ENCODE data around the gene POLR2J.
"Not testable (repeated sequence)": the region's sequence is repeated elsewhere in the genome, so short reads cannot be mapped to it uniquely, and the experiment has no call there.

POLR2J gene

DNA sequence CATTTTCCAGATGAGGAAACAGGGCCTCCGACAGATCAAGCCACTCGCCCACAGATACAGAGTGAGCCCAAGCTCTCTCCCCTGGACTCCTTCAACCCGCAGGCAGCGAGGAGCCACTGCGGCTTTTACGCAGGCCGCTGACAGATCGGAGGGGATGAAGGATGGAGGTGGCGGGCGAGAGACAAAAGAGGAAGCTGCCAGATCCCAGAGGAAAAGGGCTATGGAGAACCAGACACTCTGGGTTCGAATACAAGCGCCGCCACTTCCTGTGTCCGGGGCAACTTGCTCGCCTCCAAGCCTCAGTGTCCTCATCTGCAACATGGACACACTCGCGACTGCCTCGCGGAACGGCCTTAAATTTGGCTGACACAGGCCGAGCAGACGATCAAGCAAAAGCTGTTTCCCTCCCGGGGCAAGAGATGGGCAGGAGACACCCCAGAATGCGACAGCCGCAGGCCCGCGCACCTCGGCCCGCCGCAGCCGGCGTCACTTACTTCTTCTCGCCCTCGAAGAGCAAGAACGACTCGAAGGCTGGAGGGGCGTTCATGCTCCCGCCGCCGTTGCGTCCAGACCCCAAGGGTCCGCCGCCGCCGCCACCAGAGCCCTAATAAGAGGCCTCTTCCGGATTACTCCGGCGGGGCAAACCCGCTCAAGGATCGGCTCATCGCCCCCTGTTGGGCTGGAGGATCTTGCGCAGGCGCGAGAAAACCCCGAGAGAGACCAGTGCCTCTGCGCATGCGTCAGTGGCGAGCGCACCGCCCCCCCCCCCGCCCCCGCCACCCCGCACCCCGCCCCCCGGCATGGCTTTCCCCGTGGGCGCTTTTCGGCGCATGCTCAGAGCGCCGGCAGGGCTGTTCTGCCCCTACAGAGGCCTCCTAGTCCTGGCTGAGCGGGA is at the start of gene POLR2J:
Gene POLR2J, minus strand, starts transcription at position 609 of the 895 bp plus-strand sequence. Its CDS starts 62 bp downstream, at position 547.
- DNase-seq (ENCODE audit: low read depth in 1 of 2, low spot score in 1 of 2), result peak; percentile 81 to 83

GRCh38 chr7:102527822-102528793 is 49.4 kb upstream of the POLR2J start:
- not testable (repeated sequence) for DNase-seq (ENCODE audit: low read depth in 1 of 2, low spot score in 1 of 2)

DNA sequence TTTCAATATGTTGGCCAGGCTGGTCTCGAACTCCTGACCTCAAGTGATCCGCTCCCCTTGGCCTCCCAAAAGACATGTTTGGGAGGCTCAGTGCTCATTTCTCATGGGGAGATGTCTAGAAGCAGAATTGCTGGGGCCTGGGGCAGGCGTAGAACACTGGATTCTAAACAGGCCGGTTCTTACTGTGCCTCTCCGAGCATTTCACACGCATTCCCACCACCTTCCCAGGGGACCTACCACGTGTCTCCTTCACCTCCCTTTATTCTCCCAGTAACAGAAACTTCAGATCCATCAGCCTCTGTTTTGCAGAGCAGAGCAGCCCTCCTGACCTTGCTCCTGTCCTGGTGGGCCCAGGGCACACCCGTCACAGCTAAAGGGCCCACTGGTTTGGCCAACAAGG is 48.5 kb upstream of the POLR2J start:
- not testable (repeated sequence) for DNase-seq (ENCODE audit: low read depth in 1 of 2, low spot score in 1 of 2)

GRCh38 chr7:102524803-102525202 is 46.1 kb upstream of the POLR2J start:
- not testable (repeated sequence) for DNase-seq (ENCODE audit: low read depth in 1 of 2, low spot score in 1 of 2)

GRCh38 chr7:102520797-102521196 is 42.1 kb upstream of the POLR2J start:
- not testable (repeated sequence) for DNase-seq (ENCODE audit: low read depth in 1 of 2, low spot score in 1 of 2)

DNA sequence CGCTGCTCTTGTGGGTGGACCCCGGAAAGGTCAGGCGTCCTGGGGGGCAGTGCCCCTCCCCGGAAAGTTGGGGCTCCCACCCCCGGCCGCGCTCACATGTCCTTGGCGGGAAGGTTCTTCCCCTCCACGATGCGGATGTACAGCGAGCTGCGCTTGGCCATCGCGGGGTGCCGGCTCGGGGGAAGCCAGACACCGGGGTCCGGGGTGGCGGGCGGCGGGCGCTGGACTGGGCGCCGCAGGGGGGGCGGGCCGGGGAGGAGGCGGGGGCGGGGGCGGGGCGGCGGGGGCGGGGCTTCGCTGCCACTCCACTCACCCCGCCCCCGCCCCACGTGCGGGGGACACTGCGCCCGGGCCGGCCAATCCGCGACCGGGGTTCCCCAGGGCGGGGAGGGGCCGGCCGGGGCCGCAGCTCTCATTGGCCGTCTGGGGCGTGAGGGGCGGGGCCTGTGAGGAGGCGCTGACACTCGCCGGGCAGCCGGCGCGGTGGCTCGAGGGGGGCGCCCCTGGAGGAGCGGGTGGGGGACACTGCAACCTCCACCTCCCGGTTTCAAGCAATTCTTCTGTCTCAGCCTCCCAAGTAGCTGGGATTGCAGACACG is 38.9 kb upstream of the POLR2J start, which contains the start of gene RASA4B:
Gene RASA4B, minus strand, starts transcription at position 228 of the 598 bp plus-strand sequence. Its CDS starts 67 bp downstream, at position 161.
- DNase-seq (ENCODE audit: low read depth in 1 of 2, low spot score in 1 of 2), result not testable (repeated sequence)

DNA sequence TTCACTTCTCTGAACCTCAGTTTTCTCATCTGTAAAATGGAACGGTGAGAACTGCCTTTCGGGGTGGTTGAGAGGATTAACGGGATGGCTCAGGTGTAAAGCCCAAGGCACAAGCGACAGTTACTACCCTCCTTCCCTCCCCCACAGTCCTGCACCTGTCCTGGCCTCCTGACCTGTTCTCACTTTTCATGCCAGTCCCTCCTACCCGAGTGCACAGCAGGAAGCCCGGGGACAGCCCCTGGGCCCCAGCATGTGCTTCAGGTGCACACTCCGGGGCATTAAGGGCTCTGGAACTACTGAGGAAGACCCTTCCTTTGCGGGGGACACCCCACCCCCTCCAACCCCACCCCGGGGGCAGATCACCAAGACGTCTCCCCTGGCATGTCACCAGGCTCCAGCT is 38.2 kb upstream of the POLR2J start:
- DNase-seq (ENCODE audit: low read depth in 1 of 2, low spot score in 1 of 2), result not testable (repeated sequence)

DNA sequence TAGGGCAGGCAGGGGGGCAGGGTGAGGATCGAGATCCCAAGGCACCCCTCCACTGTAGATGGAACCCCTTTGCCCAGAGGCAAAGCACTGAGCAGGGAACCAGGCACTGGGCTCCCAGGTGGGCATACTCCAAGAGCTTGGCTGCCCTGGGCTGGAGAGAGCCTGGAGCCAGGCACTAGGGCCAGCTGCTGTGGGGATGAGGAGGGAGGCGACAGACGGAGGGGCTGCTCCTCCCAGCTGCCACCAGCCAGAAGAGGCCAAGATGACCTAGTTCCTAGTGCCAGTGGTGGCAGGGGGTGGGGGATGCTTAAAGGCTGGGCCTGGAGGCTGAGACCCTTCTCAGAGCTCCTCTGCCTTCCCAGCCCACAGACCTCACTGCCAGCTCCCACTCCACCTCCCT is 37.2 kb upstream of the POLR2J start:
- not testable (repeated sequence) for DNase-seq (ENCODE audit: low read depth in 1 of 2, low spot score in 1 of 2)

DNA sequence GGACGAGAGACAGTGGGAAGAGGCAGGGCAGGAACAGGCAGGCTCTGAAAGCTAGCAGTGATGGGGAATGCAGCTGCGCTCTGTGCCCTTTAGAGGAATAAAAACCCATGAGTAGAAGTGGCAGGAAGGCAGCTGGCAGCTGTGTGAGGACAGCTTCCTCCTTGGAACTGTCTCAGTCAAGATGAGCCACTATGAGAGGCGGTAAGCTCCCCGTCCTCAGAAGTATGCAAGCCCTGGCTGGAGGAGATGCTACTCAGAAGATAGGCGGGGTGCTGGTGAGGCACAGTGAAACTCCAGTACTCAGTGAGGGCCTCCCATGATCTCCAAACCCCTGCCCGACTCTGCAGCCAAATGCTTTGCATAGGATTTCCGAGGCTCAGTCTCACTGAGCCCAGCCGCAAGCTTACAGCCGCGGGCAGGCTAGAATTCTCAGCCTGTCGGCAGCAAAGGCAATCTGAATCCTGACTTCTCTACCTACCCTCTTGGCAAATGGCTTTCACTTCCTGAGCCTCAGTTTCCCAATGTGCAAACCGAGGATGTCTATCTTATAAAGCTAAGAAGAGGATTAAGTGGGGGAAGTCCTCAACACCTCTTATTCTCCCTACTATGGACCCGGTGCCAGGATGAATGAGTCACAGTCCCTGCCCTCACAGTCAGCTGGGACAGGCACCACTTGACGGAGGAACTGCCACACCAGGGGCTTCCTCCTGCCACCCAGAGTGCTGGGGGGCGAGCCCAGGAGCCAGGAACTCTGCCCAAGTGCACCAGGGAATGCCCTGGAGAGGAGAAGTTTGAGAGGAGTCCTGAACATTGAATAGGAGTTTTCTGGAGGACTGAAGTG is 36.4 kb upstream of the POLR2J start:
- not testable (repeated sequence) for DNase-seq (ENCODE audit: low read depth in 1 of 2, low spot score in 1 of 2)

GRCh38 chr7:102512642-102513221 is 34.0 kb upstream of the POLR2J start:
- DNase-seq (ENCODE audit: low read depth in 1 of 2, low spot score in 1 of 2), result not testable (repeated sequence)

DNA sequence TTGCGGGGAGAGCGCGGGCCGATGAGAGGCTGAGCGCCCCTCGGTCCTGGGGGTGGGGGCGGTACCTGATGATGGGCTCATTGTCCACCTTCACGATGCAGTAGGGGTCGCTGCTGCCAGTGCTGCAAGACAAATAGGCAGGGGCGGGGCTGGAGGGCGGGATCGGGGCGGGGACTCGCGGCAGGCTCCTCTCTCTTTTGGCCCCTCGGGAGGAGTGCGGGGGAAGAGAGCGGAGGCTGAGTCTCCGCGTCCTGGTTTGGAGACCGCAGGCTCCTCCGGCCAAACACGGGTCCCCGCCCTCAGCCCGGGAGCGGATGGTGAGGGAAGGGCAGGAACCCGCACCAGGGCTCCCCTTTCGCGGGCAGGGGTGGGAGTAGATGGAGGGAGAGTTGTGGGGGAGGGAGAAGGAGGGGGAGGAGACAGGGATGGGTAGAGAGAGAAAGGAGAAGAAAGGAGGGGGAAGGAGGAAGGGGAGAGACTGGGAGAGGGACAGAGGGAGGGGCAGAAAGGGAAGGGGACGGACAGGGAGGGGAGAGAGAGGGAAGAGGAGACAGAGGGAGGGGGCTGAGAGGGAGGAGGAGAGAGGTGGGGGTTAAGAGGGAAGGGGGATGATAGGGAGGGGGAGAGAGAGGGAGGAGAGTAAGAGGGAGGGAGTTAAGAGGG is 33.3 kb upstream of the POLR2J start:
- not testable (repeated sequence) for DNase-seq (ENCODE audit: low read depth in 1 of 2, low spot score in 1 of 2)

- not testable (repeated sequence) for DNase-seq (ENCODE audit: low read depth in 1 of 2, low spot score in 1 of 2)
Measured at GRCh38 chr7:102510575-102510974, 31.9 kb upstream of the POLR2J start.

DNA sequence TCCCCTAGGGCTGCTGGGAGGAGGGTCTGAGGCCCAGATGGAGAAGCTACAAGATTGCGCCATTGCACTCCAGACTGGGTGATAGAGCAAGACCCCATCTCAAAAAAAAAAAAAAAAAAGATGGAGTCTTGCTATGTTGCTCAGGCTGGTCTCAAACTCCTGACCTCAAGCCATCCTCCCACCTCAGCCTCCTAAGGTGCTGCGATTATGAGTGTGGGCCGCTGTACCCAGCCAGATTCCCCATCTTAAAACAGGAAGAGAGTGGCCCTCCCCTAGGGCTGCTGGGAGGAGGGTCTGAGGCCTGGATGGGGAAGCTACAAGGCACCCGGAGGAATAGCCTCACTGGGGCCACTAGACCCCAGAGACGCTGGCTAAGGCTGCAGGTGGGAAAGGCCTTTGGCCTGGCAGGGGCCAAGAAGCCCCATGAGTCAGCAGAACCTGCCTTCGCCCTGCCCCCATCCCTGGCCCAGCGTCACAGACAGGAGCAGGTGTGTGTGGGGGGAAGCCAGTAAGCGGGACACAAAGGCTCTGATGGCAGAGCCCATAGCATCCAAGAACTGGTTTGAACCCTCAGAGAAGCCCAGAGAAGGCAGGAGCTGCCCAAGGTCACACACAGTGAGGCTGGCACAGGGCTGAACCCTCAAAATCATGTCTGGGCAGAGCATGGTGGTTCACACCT is 28.8 kb upstream of the POLR2J start:
- not testable (repeated sequence) for DNase-seq (ENCODE audit: low read depth in 1 of 2, low spot score in 1 of 2)

DNA sequence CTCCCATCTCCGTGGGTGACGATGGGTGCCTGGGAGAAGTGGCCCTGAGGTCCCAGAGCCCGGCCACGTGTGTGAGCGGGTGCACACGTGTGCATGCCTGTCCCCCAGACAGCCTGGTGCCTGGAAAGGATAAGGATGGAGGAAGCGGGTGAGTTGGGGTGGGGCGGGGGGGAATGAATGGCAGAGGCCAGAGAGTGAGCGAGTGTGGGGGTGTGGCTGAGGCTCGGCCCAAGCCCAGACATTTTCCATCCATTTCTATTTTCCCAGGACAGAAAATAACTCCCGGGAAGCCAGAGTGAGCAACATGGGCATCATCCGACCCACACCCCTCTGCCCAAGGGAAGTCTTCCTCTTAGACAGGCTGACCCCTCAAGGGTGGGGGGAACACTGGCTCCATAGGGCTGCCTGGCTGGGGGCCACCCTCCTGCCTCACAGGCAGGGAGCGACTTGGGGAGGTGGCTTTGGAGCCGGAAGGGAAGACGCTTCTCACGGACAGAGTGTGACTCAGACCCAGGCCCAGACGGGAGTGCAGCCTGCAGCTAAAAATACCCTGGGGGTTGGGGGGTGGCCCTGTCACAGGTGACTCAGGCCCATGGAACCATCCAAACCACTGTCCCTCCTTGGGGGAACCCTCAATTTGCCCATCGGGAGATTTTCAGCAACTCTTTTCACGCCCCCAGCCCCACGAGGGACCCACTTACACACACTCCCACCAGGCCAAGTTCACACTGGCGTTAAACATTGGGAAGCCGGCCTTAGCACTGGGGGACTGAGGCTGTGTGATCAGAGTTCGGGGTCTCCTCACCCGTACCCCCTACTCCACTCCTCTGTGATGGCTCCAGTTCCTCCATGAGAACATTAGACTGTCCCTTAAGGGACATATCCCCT is 26.8 kb upstream of the POLR2J start:
- not testable (repeated sequence) for DNase-seq (ENCODE audit: low read depth in 1 of 2, low spot score in 1 of 2)

GRCh38 chr7:102503141-102503540 is 24.4 kb upstream of the POLR2J start:
- not testable (repeated sequence) for DNase-seq (ENCODE audit: low read depth in 1 of 2, low spot score in 1 of 2)

- not testable (repeated sequence) for DNase-seq (ENCODE audit: low read depth in 1 of 2, low spot score in 1 of 2)
Measured at GRCh38 chr7:102498321-102498720, 19.6 kb upstream of the POLR2J start.

DNA sequence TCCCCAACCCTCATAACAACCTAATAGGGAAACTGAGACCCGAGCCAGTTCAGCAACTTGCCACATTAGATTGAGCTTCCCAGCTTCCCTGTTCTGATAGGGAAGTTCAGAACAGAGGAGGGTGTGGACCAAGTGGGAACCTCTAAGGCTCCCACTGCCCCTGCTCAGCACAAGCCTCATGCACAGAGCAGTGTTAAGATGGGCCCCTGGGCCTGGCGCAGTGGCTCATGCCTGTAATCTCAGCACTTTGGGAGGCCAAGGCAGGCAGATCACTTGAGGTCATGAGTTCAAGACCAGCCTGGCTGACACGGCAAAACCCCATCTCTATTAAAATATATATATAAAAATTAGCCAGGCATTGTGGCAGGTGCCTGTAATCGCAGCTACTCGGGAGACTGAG is 18.6 kb upstream of the POLR2J start:
- DNase-seq (ENCODE audit: low read depth in 1 of 2, low spot score in 1 of 2), result not testable (repeated sequence)
